Stromal cell of bone marrow (primary cell): ENCODE data around the gene DRD4.

Source experiments
- DNase-seq: peaks from one replicate; pipeline ENCODE4 v3.0.0-alpha.2; 2012; ENCODE audit warnings: low read depth

DRD4 gene

GRCh38 chr11:636511-637332, at the start of gene DRD4:
DRD4 (plus strand) TSS chr11:637269; CDS start chr11:637305, 36 bp downstream.
- no peak for DNase-seq

- no peak for DNase-seq
These were observed 49.5 kb upstream of the DRD4 start for GRCh38 chr11:587546-587945.

DNA sequence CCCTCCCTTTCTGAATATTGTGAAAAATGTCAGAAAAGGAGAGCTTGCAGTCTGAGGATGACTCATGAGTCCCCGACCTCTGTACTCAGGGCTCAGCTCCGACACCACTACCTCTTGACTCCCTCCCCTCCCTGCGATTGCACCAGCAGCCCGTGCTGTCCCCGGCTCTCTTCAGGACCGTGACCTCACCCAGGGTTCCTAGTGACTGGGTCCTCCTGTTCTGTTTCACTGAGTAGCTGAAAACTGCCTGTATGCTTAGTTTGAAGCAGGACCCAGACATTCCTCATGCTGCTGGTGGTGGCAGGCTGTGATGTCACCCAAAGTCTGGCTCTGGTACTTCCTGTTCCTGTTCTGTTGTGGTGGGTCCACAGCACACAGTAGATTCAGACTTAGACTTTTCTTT, 49.1 kb upstream of the DRD4 start:
- DNase-seq = no peak

- no peak for DNase-seq
These were observed 47.3 kb upstream of the DRD4 start for GRCh38 chr11:589798-590197.

GRCh38 chr11:590997-591396, 46.1 kb upstream of the DRD4 start:
- DNase-seq = no peak

DNA sequence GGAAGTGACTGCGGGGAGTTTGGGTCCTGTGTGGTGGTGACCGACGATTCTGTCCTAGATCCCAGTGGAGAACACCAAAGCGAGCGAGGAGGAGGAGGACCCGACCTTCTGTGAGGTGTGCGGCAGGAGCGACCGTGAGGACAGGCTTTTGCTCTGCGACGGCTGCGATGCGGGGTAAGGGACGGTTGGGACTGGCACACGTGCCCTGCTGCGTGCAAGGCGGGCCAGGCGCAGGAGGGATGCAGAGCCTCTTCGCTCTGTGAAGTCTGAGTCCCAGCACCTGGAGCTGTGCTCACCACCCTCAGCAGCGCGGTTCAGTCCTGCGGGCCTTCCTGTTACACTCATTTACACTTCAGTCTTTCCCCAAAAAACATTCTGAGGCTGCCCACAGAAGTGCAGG, 44.6 kb upstream of the DRD4 start:
- DNase-seq = no peak

GRCh38 chr11:592918-593317, 44.2 kb upstream of the DRD4 start:
- no peak for DNase-seq

GRCh38 chr11:593347-593746, 43.7 kb upstream of the DRD4 start:
- no peak for DNase-seq

- no peak for DNase-seq
These were observed 41.7 kb upstream of the DRD4 start for GRCh38 chr11:595400-595799.

DNA sequence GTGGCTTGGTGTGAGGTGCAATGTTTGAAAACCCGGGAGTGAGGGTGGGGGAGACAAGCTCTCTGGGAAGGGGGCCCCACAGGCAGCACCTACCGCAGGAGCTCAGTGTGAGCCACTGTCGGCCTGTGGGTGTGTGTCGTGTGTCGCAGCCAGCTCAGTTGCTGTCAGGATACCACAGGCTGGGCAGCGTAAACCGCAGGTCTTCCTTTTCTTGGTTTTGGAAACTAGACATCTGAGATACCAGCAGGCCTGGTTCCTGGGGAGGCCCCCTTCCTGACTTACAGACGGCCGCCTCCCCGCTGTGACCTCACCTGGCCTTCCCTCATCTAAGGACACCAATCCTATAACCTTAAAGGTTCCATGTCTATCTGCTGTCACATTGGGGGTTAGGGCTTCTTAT, 40.7 kb upstream of the DRD4 start:
- DNase-seq = no peak

DNA sequence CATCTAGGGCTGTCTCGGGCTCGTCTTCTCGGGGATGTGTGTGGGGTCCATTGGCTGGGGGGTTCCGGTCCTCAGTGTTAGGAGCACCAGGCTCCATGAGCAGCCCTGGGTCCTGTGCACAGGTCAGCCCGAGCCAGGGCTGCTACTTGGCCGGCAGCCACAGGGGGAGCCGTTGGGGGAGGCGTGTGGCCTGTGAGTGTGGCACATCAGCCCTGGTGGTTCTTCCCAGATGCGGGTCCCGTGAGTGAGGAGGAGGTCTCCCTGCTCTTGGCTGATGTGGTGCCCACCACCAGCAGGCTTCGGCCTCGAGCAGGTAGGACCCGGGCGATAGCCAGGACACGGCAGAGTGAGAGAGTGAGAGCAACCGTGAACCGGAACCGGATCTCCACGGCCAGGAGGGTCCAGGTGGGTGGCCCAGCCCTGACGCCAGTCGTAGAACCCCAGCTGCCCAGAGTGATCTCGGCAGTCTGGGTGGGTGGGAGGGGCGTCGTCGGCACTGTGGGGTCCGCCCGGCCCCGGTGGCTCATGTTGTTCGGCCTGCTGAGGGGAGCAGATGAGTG, 39.8 kb upstream of the DRD4 start:
- DNase-seq = no peak

GRCh38 chr11:598005-598680, 38.9 kb upstream of the DRD4 start:
- no peak for DNase-seq

- DNase-seq = no peak
These were observed 35.4 kb upstream of the DRD4 start for GRCh38 chr11:601573-602245.

DNA sequence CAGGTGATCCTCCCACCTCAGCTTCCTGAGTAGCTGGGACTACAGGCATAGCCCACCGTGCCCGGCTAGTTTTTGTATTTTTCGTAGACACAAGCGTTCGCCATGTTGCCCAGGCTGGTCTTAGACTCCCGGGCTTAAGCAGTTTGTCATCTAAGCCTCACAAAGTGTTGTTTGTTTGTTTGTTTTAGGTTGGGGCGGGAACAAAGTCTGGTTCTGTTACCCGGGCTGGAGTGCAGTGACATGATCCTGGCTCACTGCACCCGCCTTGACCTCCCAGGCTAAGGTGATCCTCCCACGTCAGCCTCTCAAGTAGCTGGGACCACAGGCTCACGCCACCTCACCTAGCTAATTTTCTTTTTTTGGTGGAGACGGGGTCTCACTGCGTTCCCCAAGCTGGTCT, 33.9 kb upstream of the DRD4 start:
- DNase-seq = no peak

DNA sequence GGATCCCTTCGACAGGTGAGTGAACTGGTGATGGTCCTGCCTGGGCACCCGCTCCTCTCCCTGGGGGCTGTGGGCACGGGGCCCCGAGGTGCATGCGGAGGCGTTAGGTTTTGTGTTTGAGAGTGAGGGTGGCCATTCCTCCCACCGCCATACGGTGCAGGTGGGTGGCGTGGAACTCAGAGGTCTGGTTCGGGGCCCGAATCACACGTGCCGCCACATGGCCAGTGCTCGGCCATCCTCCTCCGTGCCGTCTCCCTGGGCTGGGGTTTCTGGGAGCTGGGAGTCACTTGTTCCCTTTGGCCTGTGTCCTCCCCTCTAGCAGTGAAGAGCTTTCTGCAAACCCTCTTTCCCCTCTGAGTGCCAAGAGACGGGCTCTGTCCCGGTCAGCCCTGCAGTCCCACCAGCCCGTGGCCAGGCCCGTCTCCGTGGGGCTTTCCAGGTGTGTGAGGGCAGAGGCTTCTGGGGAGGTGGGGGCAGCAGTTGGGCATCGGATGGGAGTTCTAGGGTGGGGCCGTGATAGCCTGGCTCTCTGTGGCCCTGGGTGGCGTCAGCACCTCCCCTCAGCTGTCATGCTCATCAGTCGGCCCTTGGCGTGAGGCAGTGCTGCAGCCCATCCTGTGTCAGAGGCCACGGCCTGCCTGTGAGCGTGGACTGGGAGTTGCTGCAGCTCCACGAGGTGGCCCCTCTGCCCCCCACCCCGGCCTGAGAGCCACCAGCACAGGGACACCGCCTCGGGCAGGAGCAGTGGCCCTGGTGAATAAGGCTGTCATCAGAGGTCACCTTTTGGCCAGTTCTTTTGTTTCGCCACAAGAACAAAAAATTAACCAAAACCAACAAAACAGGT, 31.6 kb upstream of the DRD4 start:
- DNase-seq = no peak

GRCh38 chr11:606245-606644, 30.8 kb upstream of the DRD4 start:
- DNase-seq = no peak

DNA sequence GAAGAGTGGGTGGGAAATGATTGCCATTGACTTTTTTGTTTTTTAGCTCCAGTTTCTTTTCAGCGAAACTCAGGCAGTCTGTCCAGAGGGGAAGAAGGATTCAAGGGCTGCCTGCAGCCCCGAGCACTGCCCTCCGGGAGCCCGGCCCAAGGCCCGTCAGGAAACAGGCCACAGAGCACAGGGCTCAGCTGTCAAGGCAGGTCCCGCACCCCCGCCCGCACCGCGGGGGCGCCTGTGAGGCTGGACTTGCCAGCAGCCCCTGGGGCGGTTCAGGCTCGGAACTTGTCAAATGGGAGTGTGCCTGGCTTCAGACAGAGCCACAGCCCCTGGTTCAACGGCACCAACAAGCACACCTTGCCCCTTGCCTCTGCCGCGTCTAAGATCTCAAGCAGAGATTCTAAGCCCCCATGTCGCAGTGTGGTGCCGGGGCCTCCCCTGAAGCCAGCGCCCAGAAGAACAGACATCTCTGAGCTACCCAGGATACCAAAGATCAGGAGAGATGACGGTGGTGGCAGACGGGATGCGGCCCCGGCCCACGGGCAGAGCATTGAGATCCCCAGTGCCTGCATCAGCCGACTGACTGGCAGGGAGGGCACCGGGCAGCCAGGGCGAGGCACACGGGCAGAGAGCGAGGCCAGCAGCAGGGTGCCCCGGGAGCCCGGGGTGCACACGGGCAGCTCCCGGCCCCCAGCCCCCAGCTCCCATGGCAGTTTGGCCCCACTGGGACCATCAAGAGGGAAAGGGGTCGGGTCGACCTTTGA, 29.9 kb upstream of the DRD4 start:
- DNase-seq = no peak

DNA sequence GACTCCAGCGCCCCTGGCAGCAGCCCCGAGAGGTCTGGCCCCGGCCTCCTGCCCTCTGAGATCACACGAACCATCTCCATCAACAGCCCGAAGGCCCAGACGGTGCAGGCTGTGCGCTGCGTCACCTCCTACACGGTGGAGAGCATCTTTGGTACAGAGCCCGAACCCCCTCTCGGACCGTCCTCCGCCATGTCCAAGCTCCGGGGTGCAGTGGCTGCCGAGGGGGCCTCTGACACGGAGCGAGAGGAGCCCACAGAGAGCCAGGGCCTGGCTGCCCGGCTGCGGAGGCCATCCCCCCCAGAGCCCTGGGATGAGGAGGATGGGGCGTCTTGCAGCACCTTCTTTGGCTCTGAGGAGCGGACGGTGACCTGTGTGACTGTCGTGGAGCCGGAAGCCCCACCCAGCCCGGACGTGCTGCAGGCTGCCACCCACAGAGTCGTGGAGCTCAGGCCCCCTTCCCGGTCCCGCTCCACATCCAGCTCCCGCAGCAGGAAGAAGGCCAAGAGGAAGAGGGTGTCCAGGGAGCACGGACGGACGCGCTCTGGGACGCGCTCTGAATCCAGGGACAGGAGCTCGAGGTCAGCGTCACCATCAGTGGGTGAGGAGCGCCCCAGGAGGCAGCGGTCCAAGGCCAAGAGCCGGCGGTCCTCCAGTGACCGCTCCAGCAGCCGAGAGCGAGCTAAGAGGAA, 29.0 kb upstream of the DRD4 start:
- DNase-seq = no peak

DNA sequence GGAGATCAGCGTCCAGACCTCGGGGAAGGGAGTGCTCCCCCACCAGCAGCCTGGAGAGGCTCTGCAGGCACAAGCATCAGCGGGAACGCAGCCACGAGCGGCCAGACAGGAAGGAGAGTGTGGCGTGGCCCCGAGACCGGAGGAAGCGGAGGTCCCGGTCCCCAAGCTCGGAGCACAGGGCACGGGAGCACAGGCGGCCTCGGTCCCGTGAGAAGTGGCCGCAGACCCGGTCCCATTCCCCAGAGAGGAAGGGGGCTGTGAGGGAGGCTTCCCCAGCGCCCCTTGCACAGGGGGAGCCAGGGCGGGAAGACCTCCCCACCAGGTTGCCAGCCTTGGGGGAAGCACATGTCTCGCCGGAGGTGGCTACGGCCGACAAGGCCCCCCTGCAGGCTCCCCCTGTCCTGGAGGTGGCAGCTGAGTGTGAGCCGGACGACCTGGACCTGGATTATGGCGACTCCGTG, 28.2 kb upstream of the DRD4 start:
- no peak for DNase-seq

DNA sequence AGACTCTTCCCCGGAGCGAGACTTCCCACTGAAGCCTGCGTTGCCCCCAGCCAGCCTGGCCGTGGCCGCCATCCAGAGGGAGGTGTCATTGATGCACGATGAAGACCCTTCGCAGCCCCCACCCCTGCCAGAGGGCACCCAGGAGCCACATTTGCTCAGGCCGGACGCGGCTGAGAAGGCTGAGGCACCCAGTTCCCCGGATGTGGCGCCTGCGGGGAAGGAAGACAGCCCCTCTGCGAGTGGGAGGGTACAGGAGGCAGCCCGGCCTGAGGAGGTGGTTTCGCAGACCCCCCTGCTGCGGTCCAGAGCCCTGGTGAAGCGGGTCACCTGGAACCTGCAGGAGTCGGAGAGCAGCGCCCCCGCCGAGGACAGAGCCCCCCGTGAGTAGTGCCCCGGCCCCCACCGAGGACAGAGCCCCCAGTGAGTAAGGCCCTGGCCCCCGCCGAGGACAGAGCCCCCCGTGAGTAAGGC, 27.7 kb upstream of the DRD4 start:
- no peak for DNase-seq
